CD14-positive monocyte (primary cell): ENCODE results near the gene GSTM3. TPM values are rescaled to one million over a fixed set of nuclear protein-coding genes. Genes with fewer than 3 reads are reported as not detected.

ENCODE experiments used
- DNase-seq, 3 donors: peaks; one replicate each; pipeline ENCODE4 v3.0.0-alpha.2; 2011 to 2022
- H2AFZ ChIP-seq: 2 replicates; pipeline ENCODE4 v1.6.0; 2012; ENCODE audit warnings: mild to moderate bottlenecking, low read depth, low read length, inconsistent platforms; ENCODE audit not compliant: insufficient read depth, poor library complexity, severe bottlenecking
- H3K27ac ChIP-seq, 2 donors: 1 replicate in 1 of 2; 2 replicates in 1 of 2; pipeline ENCODE4 v1.5.1; 2012 to 2013; ENCODE audit warnings: low read length in 2 of 2, control low read depth in 1 of 2, inconsistent platforms in 1 of 2, low read depth in 1 of 2, mild to moderate bottlenecking in 1 of 2
- H3K27me3 ChIP-seq, 2 donors: one replicate each; pipeline versions ENCODE4 v1.6.0 to v1.6.1; 2011 to 2013; ENCODE audit warnings: low read length in 2 of 2; ENCODE audit not compliant: control insufficient read depth in 2 of 2, insufficient read depth in 2 of 2
- H3K36me3 ChIP-seq, 2 donors: replicated peaks in 1 of 2; 1 replicate in 1 of 2; 2 replicates in 1 of 2; pipeline versions ENCODE4 v1.5.1 to v1.6.1; 2012 to 2013; ENCODE audit warnings: low read length in 2 of 2, control low read depth in 1 of 2, inconsistent platforms in 1 of 2, mild to moderate bottlenecking in 1 of 2; ENCODE audit not compliant: insufficient read depth in 2 of 2, control insufficient read depth in 1 of 2
- H3K4me1 ChIP-seq, 2 donors: 1 replicate in 1 of 2; 2 replicates in 1 of 2; pipeline versions ENCODE4 v1.5.1 to v1.6.1; 2012 to 2013; ENCODE audit warnings: low read length in 2 of 2, control low read depth in 1 of 2, inconsistent platforms in 1 of 2, mild to moderate bottlenecking in 1 of 2, moderate library complexity in 1 of 2; ENCODE audit not compliant: insufficient read depth in 2 of 2, control insufficient read depth in 1 of 2
- H3K4me2 ChIP-seq: replicated peaks from 2 replicates; pipeline ENCODE3; 2012; ENCODE audit warnings: low read length, moderate library complexity, mild to moderate bottlenecking; ENCODE audit not compliant: poor library complexity, severe bottlenecking; ENCODE audit errors: extremely low read depth
- H3K4me3 ChIP-seq, 3 experiments: fragments of 200-600 bp in 1 of 3; sonication (generic) in 1 of 3; replicated peaks in 1 of 3; 1 replicate in 2 of 3; 2 replicates in 1 of 3; pipeline ENCODE4 v1.5.1; 2011 to 2013; ENCODE audit warnings: low read length in 3 of 3, mild to moderate bottlenecking in 3 of 3, control low read depth in 2 of 3, low read depth in 2 of 3, inconsistent platforms in 1 of 3, moderate library complexity in 1 of 3
- H3K79me2 ChIP-seq: 2 replicates; pipeline ENCODE4 v1.6.0; 2012; ENCODE audit warnings: mild to moderate bottlenecking, control low read depth, inconsistent platforms, low read length, moderate library complexity; ENCODE audit not compliant: insufficient read depth
- H3K9ac ChIP-seq: 2 replicates; pipeline ENCODE4 v1.6.0; 2017; ENCODE audit warnings: low read length, mild to moderate bottlenecking; ENCODE audit not compliant: insufficient read depth, poor library complexity, severe bottlenecking
- H3K9me3 ChIP-seq, 2 donors: replicated peaks in 1 of 2; 1 replicate in 1 of 2; 2 replicates in 1 of 2; pipeline versions ENCODE4 v1.5.1 to v1.6.1; 2012 to 2013; ENCODE audit warnings: low read length in 2 of 2, control low read depth in 1 of 2; ENCODE audit not compliant: control insufficient read depth in 1 of 2, insufficient read depth in 1 of 2
- H4K20me1 ChIP-seq: 2 replicates; pipeline ENCODE4 v1.6.0; 2012; ENCODE audit warnings: mild to moderate bottlenecking, low read length, control low read depth, moderate library complexity; ENCODE audit not compliant: insufficient read depth
- H3K27ac Mint-ChIP-seq, 7 donors: one replicate each; pipeline ENCODE4 v1.8.0; 2020; ENCODE audit warnings: mild to moderate bottlenecking in 7 of 7, mixed read lengths in 7 of 7, moderate library complexity in 6 of 7, inconsistent platforms in 2 of 7
- H3K27me3 Mint-ChIP-seq, 3 donors: one replicate each; pipeline ENCODE4 v1.8.0; 2021 to 2022; ENCODE audit warnings: low read depth in 3 of 3, mild to moderate bottlenecking in 3 of 3, mixed read lengths in 3 of 3, moderate library complexity in 3 of 3, inconsistent platforms in 1 of 3
- H3K36me3 Mint-ChIP-seq, 2 donors: one replicate each; pipeline ENCODE4 v1.8.0; 2020; ENCODE audit warnings: mixed read lengths in 2 of 2, inconsistent platforms in 1 of 2, mild to moderate bottlenecking in 1 of 2
- H3K4me1 Mint-ChIP-seq: one replicate; pipeline ENCODE4 v1.8.0; 2020; ENCODE audit warnings: mild to moderate bottlenecking, mixed read lengths
- H3K4me3 Mint-ChIP-seq, 2 donors: one replicate each; pipeline ENCODE4 v1.8.0; 2020; ENCODE audit warnings: mild to moderate bottlenecking in 2 of 2, mixed read lengths in 2 of 2, moderate library complexity in 1 of 2
- H3K9me3 Mint-ChIP-seq, 7 donors: one replicate each; pipeline ENCODE4 v1.8.0; 2020 to 2022; ENCODE audit warnings: mixed read lengths in 7 of 7, mild to moderate bottlenecking in 6 of 7, moderate library complexity in 6 of 7, inconsistent platforms in 2 of 7
- CTCF ChIP-seq: fragments of 200-600 bp; IDR thresholded peaks from one replicate; pipeline ENCODE4 v1.8.0; 2022; ENCODE audit warnings: antibody characterized with exemption, mild to moderate bottlenecking
- WGBS: methylation state at CpG from one replicate; pipeline ENCODE4 v1.1.5; 2013; ENCODE audit warnings: missing lambda C conversion rate; ENCODE audit not compliant: insufficient coverage; 5-methylcytosine and 5-hydroxymethylcytosine counted together
- intact Hi-C, 2 donors: fragments of 100-400 bp; cut with micrococcal nuclease; formaldehyde crosslinking; loops; one replicate each; pipeline versions ENCODE4 v1.15.0 to v1.15.1; 2023
- polyA plus RNA-seq, 3 donors: library from polyadenylated mRNA; depleted of rRNA in 1 of 3; unstranded in 2 of 3; stranded (reverse) in 1 of 3; fragments of 300-500 nt in 2 of 3; fragments of >200 nt in 1 of 3; fragmentation: Illumina TruSeq in 2 of 3; gene quantifications; 1 replicate in 2 of 3; 2 replicates in 1 of 3; pipeline ENCODE4 v1.2.3, GENCODE V29; 2012 to 2021

The GSTM3 gene
- polyA plus RNA-seq, 3 donors, result 0.69 to 3.2 (median 2.8) TPM

- Mint-ChIP-seq H3K9me3 (peaks cover 0 to 2% (median 0%) of the 10 kb centered on the region in 7 donors), H3K27ac (no peak overlapping the region), H3K4me3 (no peak overlapping the region), H3K36me3 (no peaks in the 10 kb centered on the region), H3K27me3 (peaks cover 0 to 4% (median 0%) of the 10 kb centered on the region in 3 donors), H3K4me1 (peaks cover 7% of the 10 kb centered on the region)
- intact Hi-C loops, result no loop called here
- TF ChIP-seq CTCF, result no peak
- H3K4me3 ChIP-seq, result no peak overlapping the region
- H3K4me1 ChIP-seq, result no peaks in the 10 kb centered on the region
- H3K36me3 ChIP-seq, result no peaks in the 10 kb centered on the region
- H3K9ac ChIP-seq, result no peak overlapping the region
- H2AFZ ChIP-seq, result no peak overlapping the region
- H4K20me1 ChIP-seq, result no peaks in the 10 kb centered on the region
- H3K4me2 ChIP-seq, result no peak overlapping the region
- DNase-seq, result no peak
- H3K9me3 ChIP-seq, result no peaks in the 10 kb centered on the region
- H3K27ac ChIP-seq, result no peak overlapping the region
- no peaks in the 10 kb centered on the region for H3K27me3 ChIP-seq
- H3K79me2 ChIP-seq, result no peaks in the 10 kb centered on the region
- WGBS, result 100% methylated on average over 2 of the region's 5 CpGs
These were observed 23.1 kb downstream of the GSTM3 start for GRCh38 chr1:109717729-109718128.

GRCh38 chr1:109716570-109717090 is 24.2 kb downstream of the GSTM3 start:
- Histone ChIP-seq H3K79me2 (no peaks in the 10 kb centered on the region), H3K9me3 (no peaks in the 10 kb centered on the region), H3K27me3 (peaks cover 0 to 10% of the 10 kb centered on the region in 2 donors), H3K4me3 (no peak overlapping the region), H3K36me3 (no peaks in the 10 kb centered on the region), H3K27ac (no peak overlapping the region), H4K20me1 (no peaks in the 10 kb centered on the region), H2AFZ (no peak overlapping the region), H3K4me1 (peaks cover 7 to 8% of the 10 kb centered on the region in 2 donors), H3K9ac (no peak overlapping the region), H3K4me2 (no peak overlapping the region)
- H3K9me3 Mint-ChIP-seq, result no peaks in the 10 kb centered on the region
- intact Hi-C loops, result no loop called here
- H3K4me3 Mint-ChIP-seq, result no peak overlapping the region
- H3K4me1 Mint-ChIP-seq, result peaks cover 16% of the 10 kb centered on the region
- peaks cover 3 to 12% (median 10%) of the 10 kb centered on the region in 3 donors for H3K27me3 Mint-ChIP-seq
- H3K27ac Mint-ChIP-seq, result no peak overlapping the region
- TF ChIP-seq CTCF, result no peak
- 80% methylated on average over 1 of the region's 3 CpGs for WGBS
- DNase-seq, result no peak
- H3K36me3 Mint-ChIP-seq, result no peaks in the 10 kb centered on the region
